NOMO-1 treated with dmso at 0.1 percent for 144 hours (cell line): ENCODE data around the gene COP1.

Experiments
- DNase-seq: peaks from one replicate; lab custom pipeline; 2025; ENCODE audit not compliant: unreplicated experiment; lab: John Stamatoyannopoulos, UW

Gene COP1

DNA sequence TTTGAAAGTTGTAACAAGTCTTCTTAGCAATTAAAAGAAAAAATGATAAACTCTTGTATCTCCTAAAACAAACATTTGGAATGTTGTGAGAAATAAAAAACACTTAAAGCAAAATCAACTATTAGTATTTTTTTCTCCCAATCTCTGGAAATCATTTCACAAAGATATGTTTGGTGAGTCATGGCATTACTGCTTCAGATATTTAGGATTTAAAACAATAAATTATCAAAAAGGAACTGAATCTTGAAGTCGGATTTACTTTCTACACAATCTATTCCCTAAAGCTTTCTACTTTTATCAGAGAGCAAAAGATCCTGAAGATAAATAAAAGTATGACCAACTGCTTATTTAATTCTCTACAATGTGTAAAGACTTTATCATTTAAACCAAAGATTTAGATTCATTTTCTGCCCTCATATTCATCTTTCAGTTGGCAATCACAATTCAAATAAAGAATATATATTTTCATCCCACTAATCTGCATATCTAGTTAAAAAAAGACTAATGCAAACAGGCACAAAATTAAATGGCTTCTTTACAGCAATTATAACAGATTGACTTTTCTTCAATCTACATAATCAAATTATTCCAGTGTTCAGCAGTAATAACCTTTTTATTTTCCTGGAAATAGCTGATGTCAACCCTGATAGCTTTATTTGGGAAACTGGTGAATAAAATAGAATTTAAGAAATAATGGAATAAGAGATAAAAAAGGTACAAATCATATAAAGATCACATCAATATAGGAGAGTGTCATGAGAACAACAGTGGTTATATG is 230.0 kb downstream of the COP1 start:
- DNase-seq: no peak

DNA sequence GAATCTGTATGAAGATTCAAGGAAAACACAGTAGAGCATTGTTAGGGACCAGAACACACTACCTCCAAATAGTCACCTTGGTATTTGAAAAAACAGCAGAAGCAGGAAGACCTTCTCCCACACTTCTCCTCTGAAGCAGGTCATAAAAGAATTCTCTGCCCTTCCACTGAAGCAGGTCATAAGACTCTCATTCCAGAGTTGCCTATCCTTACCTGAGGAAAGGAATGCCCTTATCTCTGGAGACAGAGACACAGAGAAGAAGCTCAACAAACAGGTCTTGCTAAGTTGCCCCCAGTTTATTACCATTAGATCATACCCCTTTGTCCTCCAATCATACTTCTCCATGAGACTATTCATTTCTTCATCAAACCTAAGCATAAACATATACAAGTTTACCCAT is 237.9 kb downstream of the COP1 start:
- DNase-seq: no peak

DNA sequence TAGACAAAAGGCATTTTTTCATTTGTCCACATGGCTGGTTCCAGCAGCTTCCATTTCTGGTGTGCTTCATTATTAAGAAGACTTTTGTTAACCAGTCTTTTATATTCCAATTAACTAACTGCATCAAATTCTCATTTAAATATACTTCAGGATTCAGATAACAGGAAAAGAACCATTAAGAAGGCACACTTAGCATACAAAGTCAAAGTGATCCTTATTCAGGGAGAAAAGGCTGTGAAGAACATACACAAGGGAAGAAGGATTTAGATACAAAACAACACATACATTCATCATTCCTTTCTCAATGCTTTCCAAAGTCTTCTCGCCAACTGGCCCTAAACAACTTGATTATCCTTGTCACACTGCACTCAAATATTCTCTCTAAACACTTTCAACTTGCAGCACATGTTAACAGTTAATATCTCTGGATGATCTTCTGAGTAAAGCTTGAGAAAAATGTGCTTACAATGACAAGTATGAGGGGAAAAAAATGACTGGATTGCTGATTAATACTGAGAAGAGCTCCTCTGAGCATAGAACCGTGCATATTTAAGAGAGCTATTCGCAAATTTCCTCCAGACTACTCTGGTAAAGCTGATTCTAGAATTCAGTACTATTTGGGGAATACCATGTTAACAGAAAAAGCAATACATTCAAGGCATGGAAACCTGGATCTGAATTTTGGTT is 238.5 kb downstream of the COP1 start:
- DNase-seq: no peak

DNA sequence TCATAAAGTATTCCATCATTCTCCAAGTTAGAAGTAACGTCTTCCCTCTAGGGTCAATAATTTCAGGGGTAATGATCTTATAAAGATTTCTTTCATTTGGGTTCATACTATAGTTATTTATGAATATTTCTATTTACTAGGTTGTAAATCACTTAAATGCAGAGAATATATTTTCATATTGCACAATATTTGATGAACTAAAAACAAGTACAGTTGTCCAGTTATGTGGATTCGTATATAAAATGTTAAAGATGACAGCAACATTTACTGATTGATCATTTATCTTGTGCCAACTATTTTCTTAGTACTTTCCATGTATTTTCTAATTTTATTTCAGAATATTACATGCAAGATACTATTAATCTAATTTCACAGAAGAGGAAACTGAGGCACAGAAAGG is 243.3 kb downstream of the COP1 start:
- no peak for DNase-seq

DNA sequence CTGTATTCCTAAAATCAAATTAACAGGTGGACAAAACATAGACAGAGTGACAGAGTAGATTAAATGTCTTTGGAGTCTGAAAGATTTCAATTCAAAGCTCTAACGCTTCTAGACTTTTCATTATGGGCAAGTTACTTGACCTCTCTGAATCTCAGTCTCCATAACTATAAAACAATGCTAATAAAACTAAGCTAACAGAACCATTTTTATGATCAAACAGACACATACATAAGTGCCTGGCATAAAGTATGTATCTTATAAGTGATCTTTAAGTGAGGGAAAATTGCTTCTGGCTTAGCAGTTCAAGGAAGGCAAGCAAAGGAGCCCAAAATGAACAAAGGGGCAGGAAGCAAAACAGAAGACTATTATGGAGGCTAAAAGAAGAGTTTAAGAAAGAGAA is 246.9 kb downstream of the COP1 start:
- DNase-seq: no peak

DNA sequence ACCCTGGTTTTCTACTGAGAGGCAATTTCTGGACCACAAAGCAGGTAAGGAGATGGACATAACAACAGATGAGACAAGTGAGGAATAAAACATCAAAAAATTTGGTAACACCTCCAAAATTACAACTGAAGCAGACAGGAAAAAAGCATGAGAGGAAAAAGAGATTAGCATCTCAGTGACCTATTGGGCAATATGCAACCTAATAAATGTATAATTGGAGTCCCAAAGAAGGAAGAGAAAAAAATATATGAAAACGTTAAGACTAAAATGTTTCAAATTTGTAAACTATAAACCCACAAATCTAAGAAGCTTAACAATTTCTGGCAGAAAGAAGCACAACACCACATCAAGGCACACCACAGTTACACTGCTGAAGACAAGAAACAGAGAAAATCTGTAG is 255.5 kb downstream of the COP1 start:
- no peak for DNase-seq

DNA sequence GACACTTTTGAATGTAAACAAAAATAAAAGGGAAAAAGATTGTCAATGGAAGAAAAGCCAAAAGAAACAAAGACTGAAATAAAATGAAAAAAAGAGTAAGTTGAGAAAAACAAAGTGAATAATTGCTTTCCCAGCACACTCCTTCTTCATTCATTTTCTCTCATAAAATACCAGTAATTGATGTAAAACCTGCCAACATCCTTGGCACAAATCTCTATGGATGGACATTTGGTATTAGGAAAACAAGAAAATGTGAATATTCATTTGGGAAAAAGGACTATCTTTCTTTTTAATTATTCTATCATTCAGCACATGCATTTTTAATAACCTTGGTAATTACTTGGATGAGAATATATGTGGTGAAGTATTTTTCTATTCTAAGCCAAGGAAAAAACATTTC is 259.3 kb downstream of the COP1 start:
- DNase-seq: no peak

DNA sequence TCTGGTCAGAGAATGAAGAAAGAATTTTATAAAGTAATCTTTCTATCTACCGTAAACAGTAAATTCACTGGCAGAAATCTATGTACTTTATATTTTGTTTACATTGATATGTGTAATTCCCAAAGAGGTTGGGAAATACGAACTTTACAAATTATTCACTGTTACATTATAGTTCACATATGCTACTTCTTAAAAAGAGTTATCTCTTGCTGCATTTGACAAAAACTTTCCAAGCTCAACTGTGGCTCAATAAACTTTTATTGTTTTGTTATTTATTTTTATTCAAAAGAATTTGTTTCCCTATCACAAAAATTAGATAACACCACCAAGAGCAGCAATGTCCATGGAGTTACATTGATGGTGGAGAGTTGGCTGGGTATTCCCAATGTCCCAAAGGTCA is 262.5 kb downstream of the COP1 start:
- no peak for DNase-seq

DNA sequence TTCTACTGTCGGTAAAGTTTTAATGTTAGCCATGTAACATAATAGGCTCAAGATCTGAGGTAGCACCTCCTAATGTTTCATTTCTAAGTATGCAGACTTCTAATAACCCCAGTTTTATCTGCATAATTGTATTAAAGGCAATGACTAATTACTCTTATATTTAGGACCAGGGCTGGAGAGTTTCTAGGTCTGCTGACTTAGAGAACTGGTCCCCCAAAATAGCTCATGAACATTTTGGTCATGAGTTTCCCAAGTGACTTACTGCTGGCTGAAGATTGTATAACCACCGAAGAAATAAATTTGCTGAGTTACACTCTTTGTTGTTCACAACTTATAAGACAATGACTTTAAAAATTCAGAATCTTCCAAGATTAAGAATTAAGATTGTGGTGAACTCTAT is 265.9 kb downstream of the COP1 start:
- no peak for DNase-seq

DNA sequence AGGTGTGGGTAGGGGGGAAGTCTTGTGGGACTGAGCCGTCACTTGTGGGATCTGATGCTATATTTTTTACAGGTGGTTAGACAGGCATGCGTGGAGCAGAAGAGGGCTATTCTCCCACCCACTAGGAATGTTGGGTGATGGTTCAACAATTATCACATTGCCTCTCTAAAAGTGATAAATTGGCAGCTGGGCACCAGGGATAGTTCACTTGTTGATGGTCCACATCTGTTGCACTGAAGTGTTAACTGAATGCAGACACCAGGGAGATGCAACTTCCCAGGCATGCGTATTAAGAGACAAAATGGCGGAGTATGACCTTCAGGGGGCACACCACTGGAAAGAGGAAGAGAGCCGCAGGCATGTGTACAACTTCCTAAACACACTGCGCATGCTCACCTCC is 270.4 kb downstream of the COP1 start:
- DNase-seq: no peak

DNA sequence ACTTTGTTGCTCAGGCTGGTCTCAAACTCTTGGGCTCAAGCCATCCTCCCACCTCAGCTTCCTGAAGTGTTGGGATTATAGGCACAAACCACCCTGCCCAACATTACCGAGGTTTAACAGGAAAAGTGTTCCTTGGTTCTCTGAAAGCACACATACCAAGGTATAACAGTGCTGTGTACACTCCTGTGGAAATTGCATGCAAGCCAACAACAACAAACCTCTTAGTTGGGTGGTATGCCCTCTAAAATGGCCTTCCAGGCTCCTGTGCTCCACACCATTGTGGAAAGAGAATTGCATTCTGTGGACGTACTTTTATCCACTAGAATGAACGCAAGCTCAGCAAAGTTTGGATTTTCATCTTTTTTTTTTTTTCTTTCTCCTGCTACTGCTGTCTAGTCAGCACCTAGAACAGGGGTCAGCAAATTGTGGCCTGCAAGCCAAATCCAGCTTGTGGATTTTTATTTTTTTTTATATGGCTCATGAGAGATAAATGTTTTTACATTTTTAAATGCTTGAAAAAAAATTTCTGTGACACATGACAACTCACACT is 271.4 kb downstream of the COP1 start:
- no peak for DNase-seq

DNA sequence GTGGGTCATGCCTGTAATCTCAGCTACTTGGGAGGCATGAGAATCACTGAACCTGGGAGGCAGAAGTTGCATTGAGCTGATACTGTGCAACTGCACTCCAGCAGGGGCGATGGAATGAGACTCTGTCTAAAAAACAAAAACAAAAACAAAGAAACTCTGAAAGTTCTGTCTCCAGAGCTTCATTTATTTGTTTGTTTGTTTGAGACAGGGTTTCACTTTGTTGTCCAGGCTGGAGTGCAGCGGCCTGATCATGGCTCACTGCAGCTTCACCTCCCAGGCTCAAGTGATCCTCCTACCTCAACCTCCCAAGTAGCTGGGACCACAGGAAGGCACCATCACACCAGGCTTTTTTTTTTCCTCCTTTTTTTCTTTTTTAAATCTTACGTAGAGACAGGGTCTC is 271.9 kb downstream of the COP1 start:
- DNase-seq: no peak

DNA sequence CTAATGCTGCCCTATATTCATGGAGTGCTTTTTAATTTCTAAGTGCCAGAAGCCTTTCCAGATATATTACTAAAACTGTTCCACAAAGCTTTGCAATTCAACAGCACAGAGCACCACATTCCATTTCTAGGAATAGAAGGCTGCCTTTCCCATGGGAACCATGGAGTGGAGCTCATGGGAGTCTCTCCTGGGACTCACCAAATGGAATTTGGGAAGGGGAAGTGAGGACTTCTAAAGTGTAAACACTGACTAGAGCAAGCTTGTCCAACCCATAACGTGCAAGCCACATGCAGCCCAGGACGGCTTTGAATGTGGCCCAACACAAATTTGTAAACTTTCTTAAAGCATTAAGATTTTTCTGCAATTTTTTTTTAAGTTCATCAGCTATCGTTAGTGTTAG is 273.3 kb downstream of the COP1 start:
- no peak for DNase-seq

DNA sequence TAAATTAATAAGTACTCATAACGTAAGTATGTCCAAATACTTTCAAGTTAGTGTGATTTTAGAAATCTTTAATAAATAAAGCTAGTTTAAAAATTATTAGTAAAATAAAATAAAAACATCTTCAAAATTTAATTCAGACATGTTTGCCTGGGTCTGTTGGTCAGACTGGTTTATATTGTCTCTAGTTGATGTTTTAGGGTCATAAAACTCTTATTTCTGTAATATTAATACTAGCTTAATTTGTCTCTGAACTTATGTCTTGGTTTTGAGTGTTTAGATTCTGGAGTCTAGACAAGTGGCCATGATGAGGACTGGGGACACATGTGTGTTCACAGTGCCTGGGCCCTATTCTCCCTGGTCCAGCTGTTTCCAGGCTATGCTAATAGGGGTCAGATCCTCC is 279.1 kb downstream of the COP1 start:
- no peak for DNase-seq

DNA sequence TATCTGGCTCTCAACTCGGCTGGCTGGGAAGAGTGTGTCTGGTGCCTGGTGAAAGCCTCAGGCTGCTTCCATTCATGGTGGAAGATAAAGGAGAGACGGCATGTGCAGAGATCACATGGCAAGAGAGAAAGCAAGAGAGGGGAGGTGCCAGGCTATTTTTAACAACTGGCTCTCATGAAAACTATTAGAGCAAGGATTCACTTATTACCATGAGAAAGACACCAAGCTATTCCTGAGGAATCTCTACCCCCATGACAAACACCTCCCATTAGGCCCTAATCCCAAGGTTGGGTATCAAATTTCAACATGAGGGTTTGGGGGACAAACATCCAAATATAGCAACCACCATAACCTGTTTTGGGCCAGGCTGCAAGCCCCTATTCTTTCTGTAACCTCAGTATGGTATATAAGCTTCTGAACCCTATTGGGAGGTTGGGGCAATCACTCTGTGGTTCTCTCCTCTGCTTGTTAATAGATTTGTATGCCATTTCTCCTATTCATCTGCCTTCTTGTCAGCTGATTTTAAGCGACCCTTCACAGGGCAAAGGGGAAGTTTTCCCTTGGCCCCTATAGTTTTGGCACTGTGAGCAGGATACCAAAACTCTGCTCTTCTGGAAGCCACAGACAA is 284.7 kb downstream of the COP1 start:
- DNase-seq: no peak

DNA sequence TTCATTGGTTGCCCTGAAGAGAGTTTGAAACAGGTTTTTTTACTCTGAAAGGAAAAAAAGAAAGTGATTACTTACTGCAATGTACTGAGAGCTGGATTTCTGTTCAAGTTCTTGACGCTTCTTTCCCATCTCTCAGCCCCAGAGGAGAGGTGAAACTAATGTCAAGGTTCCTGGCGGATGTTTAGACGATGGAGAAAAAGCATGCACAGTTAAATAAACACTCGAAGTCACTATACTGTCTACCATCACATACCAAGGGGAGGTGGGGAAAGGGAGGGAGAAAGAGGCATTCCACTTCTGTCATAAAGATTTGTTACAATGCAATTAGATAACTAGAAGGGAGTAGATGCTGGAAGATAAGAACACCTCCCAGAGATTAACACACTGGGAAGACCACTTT is 286.7 kb downstream of the COP1 start:
- no peak for DNase-seq

DNA sequence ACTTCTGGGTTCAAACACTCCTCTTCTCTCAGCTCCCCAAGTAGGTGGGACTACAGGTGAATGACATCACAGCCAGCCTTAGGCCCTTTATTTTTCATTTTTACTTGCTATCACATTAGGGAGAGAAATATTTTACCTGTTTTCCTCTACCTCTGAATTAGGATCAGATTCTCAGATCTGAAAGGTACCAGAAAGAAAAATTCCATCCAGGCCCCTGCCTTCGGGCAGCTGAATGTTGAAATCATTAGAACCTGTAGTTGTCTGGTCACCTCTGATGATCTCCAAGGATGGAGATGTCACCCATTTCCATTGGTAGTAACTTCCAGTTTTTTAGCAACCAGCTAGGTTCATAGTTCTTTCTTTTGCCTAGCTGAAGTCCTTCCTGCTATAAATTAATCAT is 288.1 kb downstream of the COP1 start:
- DNase-seq: no peak

DNA sequence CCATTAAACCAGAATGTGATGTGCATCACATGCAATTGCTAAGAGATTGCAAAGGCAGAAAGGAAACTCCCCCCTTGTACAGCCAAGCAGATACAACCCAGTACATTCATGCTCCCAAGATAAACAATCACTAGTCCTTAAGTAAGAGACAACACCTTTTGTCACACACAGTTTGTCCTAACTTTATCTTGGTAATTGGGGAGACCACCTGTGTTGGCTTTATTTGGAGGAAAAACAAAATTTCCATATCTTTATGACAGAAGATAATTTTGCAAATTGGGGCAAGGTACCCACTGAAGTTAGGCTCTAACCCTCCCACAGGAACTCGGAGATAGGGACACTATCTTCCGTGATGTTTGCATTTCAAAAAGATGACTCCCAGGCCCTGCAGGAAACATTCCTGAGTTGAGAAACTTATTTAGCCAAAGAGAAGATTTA is 288.7 kb downstream of the COP1 start:
- no peak for DNase-seq

DNA sequence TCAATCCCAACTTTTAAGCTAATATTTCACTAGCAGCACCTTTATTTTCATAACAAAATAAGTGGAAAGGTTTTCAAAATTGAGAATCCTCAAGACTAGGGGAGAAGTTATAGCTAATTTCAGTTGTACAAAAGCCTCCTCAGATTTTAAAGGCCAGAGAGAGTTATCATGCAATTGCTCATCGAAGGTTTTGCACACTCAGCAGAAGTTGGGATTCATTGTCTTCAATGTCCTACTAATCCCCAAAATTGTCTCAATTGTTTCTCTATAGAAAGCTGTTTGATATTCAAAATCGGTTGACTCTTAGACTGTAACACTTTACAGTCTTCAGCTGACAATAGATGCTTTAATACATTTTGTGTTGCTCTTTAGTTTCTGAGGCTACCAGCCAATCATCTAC is 293.0 kb downstream of the COP1 start:
- DNase-seq: no peak

DNA sequence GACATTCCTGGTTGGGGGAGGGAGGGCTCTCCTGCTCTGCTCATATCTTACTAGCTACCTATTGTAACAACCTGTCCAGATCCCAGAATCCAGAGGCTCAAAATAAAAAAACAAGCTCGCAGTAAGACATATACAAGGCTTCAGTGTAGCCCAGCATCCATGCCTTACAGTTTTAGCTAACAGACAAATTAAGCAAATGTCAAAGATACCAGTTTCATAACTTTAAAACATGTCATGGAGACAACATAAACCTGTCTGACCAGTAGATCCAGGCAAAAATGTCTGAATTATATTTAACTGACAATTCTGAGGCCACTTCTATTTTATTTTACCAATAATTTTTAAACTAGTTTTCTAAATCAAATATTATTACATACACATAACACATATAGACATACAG is 295.9 kb downstream of the COP1 start:
- DNase-seq: no peak

DNA sequence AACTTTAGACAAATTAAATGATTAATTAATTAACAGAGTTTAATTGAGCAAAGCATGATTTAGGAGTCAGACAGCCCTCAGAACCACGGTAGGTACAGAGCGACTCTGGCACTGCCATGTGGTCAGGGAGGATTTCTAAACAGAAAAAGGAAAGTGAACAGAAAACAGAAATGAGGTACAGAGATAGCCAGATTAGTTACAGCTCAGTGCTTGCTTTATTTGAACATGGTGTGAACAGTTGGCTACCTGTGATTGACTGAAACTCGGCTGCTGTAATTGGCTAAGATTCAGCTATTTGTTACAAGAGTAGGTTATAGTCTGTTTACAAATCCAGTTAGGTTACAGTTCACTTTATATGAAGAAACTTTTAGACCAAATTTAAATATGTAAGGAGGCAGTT is 300.7 kb downstream of the COP1 start:
- DNase-seq: no peak

DNA sequence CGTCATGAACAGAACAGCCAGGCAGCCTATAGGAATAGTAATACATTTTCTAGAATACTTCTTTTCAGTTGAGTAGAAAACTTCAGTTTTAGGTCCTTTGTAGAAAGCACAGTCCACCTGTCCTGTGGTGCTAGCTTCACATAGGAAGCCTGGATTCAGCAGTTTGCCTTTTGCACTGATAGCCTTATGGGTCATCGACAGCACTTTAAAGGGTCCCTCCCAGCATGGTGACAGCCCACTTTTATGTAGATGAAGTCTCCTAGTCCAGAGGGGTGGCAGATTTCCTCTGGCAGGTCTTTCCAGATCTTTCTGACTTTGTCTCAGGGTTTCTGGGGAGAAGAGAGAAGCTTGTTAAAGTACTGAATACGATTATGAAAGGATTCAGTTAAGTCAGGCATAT is 302.3 kb downstream of the COP1 start:
- no peak for DNase-seq
